PC-3 (cell line): ENCODE data around the gene PHF19. TPM values are rescaled to one million over a fixed set of nuclear protein-coding genes. Genes with fewer than 3 reads are reported as not detected.
A peak's percentile ranks its signal among the peaks of the same experiment; 100 is the strongest.

Experiments used
- ATAC-seq: fragments of 200-7000 bp; cut with Tn5 transposase; 2 replicates; pipeline ENCODE4 v1.9.1; 2020; ENCODE audit warnings: mild to moderate bottlenecking, moderate library complexity
- BruUV-seq: library from RNA; stranded (reverse); fragments of 400-500 nt; replicated peaks from 2 replicates; lab custom pipeline; 2021; lab: Mats Ljungman, UMichigan
- CTCF ChIA-PET: fragments of 300-600 bp; sonication (Branson Sonifier 250); formaldehyde crosslinking; loops from one replicate; lab custom pipeline; 2022; ENCODE audit warnings: antibody characterized with exemption; lab: Charles Lee
- POLR2A ChIA-PET: fragments of 300-600 bp; sonication (Branson Sonifier 250); formaldehyde crosslinking; loops from one replicate; lab custom pipeline; 2022; ENCODE audit warnings: antibody characterized with exemption; ENCODE audit not compliant: unreplicated experiment; lab: Charles Lee
- DNase-seq: peaks from one replicate; pipeline ENCODE4 v3.0.0-alpha.2; 2015
- H2AFZ ChIP-seq: fragments of 300-600 bp; sonication (generic); 2 replicates; pipeline ENCODE4 v1.6.0; 2016; ENCODE audit warnings: antibody characterized with exemption, low read length
- H3F3A ChIP-seq: fragments of 300-600 bp; sonication (generic); one replicate; pipeline ENCODE4 v1.6.0; 2017; ENCODE audit warnings: antibody characterized with exemption, low read length, control low read depth, mild to moderate bottlenecking; ENCODE audit not compliant: unreplicated experiment
- H3K27ac ChIP-seq: fragments of 300-600 bp; sonication (generic); 2 replicates; pipeline ENCODE4 v1.5.1; 2016; ENCODE audit warnings: mild to moderate bottlenecking, low read length
- H3K27me3 ChIP-seq: fragments of 300-600 bp; sonication (generic); 2 replicates; pipeline ENCODE4 v1.6.1; 2016; ENCODE audit warnings: low read length, mixed read lengths
- H3K36me3 ChIP-seq: fragments of 300-600 bp; sonication (generic); 2 replicates; pipeline ENCODE4 v1.6.1; 2016; ENCODE audit warnings: low read depth, mixed run types, low read length, mixed read lengths
- H3K4me1 ChIP-seq: fragments of 300-600 bp; sonication (generic); 2 replicates; pipeline ENCODE4 v1.5.1; 2016; ENCODE audit warnings: low read length; ENCODE audit not compliant: insufficient read depth
- H3K4me2 ChIP-seq: fragments of 300-600 bp; sonication (generic); 2 replicates; pipeline ENCODE4 v1.6.0; 2016; ENCODE audit warnings: low read length
- H3K4me3 ChIP-seq: fragments of 300-600 bp; sonication (generic); 2 replicates; pipeline ENCODE4 v1.5.1; 2016; ENCODE audit warnings: mild to moderate bottlenecking, low read length, mixed read lengths
- H3K79me2 ChIP-seq: fragments of 300-600 bp; sonication (generic); 2 replicates; pipeline ENCODE4 v1.6.1; 2017; ENCODE audit warnings: low read length, mixed read lengths
- H3K9ac ChIP-seq: fragments of 300-600 bp; sonication (generic); 2 replicates; pipeline ENCODE4 v1.6.0; 2016; ENCODE audit warnings: mild to moderate bottlenecking, low read length
- H3K9me2 ChIP-seq: fragments of 300-600 bp; sonication (generic); replicated peaks from 2 replicates; pipeline ENCODE4 v1.6.1; 2016; ENCODE audit warnings: mixed run types, low read length, mixed read lengths
- H3K9me3 ChIP-seq: fragments of 300-600 bp; sonication (generic); 2 replicates; pipeline ENCODE4 v1.6.1; 2016; ENCODE audit warnings: low read length, mixed read lengths
- H4K20me1 ChIP-seq: fragments of 300-600 bp; sonication (generic); 2 replicates; pipeline ENCODE4 v1.6.1; 2016; ENCODE audit warnings: low read length, mixed read lengths
- EZH2 ChIP-seq: fragments of 300-600 bp; sonication (generic); IDR thresholded peaks from one replicate; pipeline ENCODE4 v1.6.1; 2017; ENCODE audit warnings: antibody characterized with exemption, mild to moderate bottlenecking, low read length; ENCODE audit not compliant: unreplicated experiment
- EZH2phosphoT487 ChIP-seq: fragments of 300-600 bp; sonication (generic); IDR thresholded peaks from 2 replicates; pipeline ENCODE4 v1.6.1; 2018; ENCODE audit warnings: mild to moderate bottlenecking, antibody characterized with exemption, low read length, borderline replicate concordance
- intact Hi-C: fragments of 100-400 bp; cut with micrococcal nuclease; formaldehyde crosslinking; loops from 2 replicates; pipeline ENCODE4 v1.9.0; 2023
- total RNA-seq: library from RNA; depleted of rRNA; stranded (reverse); fragments of >200 nt; gene quantifications from 2 replicates; pipeline ENCODE4 v1.2.3, GENCODE V29; 2014
- TF ChIP-seq, protein P1 (sequence below): fragments of 300-600 bp; sonication (generic); conservative IDR thresholded peaks from 2 replicates; pipeline ENCODE4 v1.5.1; 2017; ENCODE audit warnings: antibody characterized with exemption, low read depth, mild to moderate bottlenecking, low read length

PHF19 gene
- total RNA-seq, 1 experiment from 2014 or later: 104 TPM

DNA sequence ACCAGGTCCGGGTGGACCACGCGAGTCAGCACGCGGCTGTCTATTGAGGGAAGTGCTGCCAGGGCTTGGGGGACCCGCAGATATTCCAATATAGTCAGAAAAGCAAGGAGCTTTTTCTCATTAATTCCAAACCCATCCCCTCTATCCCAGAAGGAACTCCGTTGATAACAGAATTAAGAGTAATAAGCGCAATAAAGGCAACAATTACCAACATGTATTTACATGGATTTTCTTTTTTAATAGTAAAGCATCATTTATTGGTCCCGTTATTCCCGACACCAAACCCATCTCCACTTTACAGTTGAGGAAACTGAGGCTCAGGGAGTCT is 7.7 kb downstream of the PHF19 start:
- POLR2A ChIA-PET: no interaction called here
- Histone ChIP-seq H3K4me2 (peak overlapping the region; percentile 60; the same call in 1 of the 2 replicates), H3K27me3 (no peaks in the 10 kb centered on the region), H3K36me3 (peaks cover 25% of the 10 kb centered on the region), H3K9me2 (no peaks in the 10 kb centered on the region), H3K27ac (no peak overlapping the region), H3K4me1 (peaks cover 22% of the 10 kb centered on the region), H4K20me1 (no peaks in the 10 kb centered on the region), H3K79me2 (peaks cover 12% of the 10 kb centered on the region), H3K4me3 (peak overlapping the region; percentile 31; the same call in 1 of the 2 replicates), H2AFZ (no peak overlapping the region), H3K9me3 (no peaks in the 10 kb centered on the region), H3K9ac (no peak overlapping the region), H3F3A (no peaks in the 10 kb centered on the region)
- DNase-seq: no peak
- no peak for ATAC-seq
- no peak for TF ChIP-seq EZH2phosphoT487
- TF ChIP-seq, protein P1, sequence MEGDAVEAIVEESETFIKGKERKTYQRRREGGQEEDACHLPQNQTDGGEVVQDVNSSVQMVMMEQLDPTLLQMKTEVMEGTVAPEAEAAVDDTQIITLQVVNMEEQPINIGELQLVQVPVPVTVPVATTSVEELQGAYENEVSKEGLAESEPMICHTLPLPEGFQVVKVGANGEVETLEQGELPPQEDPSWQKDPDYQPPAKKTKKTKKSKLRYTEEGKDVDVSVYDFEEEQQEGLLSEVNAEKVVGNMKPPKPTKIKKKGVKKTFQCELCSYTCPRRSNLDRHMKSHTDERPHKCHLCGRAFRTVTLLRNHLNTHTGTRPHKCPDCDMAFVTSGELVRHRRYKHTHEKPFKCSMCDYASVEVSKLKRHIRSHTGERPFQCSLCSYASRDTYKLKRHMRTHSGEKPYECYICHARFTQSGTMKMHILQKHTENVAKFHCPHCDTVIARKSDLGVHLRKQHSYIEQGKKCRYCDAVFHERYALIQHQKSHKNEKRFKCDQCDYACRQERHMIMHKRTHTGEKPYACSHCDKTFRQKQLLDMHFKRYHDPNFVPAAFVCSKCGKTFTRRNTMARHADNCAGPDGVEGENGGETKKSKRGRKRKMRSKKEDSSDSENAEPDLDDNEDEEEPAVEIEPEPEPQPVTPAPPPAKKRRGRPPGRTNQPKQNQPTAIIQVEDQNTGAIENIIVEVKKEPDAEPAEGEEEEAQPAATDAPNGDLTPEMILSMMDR: no peak
- no TSS peak for BruUV-seq
- CTCF ChIA-PET: no interaction called here
- intact Hi-C loops: no loop called here

DNA sequence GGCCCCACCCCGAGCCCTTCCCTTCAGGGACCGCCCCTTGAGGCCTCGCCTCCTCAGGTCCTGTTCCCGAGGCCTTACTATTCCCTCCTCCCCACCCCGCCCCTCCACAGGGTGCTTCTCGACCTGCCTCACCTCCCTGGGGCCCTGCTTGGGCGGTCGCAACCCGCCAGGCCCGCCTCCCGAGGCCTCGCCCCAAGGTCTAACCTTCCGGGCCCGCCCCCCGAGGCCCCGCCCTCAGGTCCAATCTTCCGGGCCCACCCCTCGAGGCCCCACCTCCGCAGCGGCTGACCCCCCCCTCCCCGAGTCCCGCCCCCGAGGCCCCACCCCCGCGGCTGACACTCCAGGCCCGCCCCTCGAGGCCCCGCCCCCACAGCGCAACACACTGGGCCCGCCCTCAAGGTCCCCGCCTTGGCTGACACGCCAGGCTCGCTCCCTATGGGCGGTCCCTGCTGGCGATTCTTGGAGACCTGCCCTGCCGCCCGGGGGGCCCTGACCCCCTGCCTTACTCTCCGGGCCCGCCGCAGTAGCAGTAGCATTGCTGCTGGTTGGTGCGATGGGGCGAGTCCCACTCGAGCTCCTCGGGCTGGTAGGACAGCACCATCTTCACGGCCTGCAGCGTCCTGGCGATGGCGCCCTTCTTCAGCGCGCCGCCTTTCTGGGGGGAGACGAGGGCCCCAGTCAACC is 8.2 kb downstream of the PHF19 start:
- peak; percentile 95 for ATAC-seq

DNA sequence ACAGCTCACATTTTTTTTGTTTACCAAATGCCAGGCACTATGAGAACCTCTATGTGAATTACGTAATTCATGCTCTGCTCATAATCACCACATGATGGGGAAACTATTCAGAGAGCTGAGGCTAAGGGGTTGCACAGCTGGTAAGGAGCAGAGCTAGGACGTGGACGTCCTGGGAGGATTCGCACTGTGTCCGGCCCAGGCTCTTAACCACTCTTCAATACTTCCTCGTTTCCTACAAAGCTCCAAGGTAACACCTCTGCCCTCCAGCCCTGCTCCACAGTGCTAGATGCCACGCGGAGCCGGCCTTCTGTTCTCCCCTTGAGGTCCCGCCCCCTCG is 8.7 kb downstream of the PHF19 start:
- POLR2A ChIA-PET: no interaction called here
- intact Hi-C loops: no loop called here
- no peaks in the 10 kb centered on the region for H3K9me2 ChIP-seq
- H3K9ac ChIP-seq: peak overlapping the region; percentile 60
- peak overlapping the region; percentile 52; the same call in 1 of the 2 replicates for H3K4me3 ChIP-seq
- peak overlapping the region; percentile 75 for H3K4me2 ChIP-seq
- TSS peak; percentile 16 for BruUV-seq
- H2AFZ ChIP-seq: peak overlapping the region; percentile 77
- peaks cover 12% of the 10 kb centered on the region for H3K4me1 ChIP-seq
- no peaks in the 10 kb centered on the region for H3F3A ChIP-seq
- H3K27me3 ChIP-seq: no peaks in the 10 kb centered on the region
- no peaks in the 10 kb centered on the region for H3K9me3 ChIP-seq
- peaks cover 24% of the 10 kb centered on the region for H3K36me3 ChIP-seq
- CTCF ChIA-PET: interaction anchor here (0.6 kb wide), 1 partner anchor 101 kb away, joined by 3 read pairs; no protein-coding TSS in a partner anchor
- TF ChIP-seq, protein P1: no peak
- TF ChIP-seq EZH2phosphoT487 (no peak), EZH2 (no peak)
- peak overlapping the region; percentile 41; the same call in 1 of the 2 replicates for H3K27ac ChIP-seq
- peaks cover 7% of the 10 kb centered on the region; the same call in 1 of the 2 replicates for H3K79me2 ChIP-seq
- H4K20me1 ChIP-seq: no peaks in the 10 kb centered on the region
- ATAC-seq (no peak), DNase-seq (no peak)

More for the DNA sequence above, 8.2 kb downstream of the PHF19 start:
- Histone ChIP-seq H3K9ac (no peak overlapping the region), H3K9me2 (no peaks in the 10 kb centered on the region), H3K4me3 (peak overlapping the region; percentile 52; the same call in 1 of the 2 replicates), H4K20me1 (no peaks in the 10 kb centered on the region), H3K4me2 (peak overlapping the region; percentile 75), H3K9me3 (no peaks in the 10 kb centered on the region), H3F3A (no peaks in the 10 kb centered on the region), H3K4me1 (peaks cover 17% of the 10 kb centered on the region), H3K27ac (no peak overlapping the region), H2AFZ (peak overlapping the region; percentile 77), H3K27me3 (no peaks in the 10 kb centered on the region), H3K36me3 (peaks cover 25% of the 10 kb centered on the region), H3K79me2 (peaks cover 7% of the 10 kb centered on the region; the same call in 1 of the 2 replicates)
- peak; percentile 92 for DNase-seq
- ChIA-PET CTCF (no interaction called here), POLR2A (no interaction called here)
- no TSS peak for BruUV-seq
- TF ChIP-seq EZH2phosphoT487 (no peak), EZH2 (no peak)
- TF ChIP-seq, protein P1: peak; percentile 30; the same call in 1 of the 2 replicates
- intact Hi-C loops: no loop called here
